NCI-H2081 (cell line): ENCODE data around the gene LHX8.
"Not testable (repeated sequence)": the region's sequence is repeated elsewhere in the genome, so short reads cannot be mapped to it uniquely, and the experiment has no call there.

ENCODE experiments used
- DNase-seq, 2 experiments: peaks; one replicate each; lab custom pipeline; 2025; lab: John Stamatoyannopoulos, UW

The LHX8 gene

DNA sequence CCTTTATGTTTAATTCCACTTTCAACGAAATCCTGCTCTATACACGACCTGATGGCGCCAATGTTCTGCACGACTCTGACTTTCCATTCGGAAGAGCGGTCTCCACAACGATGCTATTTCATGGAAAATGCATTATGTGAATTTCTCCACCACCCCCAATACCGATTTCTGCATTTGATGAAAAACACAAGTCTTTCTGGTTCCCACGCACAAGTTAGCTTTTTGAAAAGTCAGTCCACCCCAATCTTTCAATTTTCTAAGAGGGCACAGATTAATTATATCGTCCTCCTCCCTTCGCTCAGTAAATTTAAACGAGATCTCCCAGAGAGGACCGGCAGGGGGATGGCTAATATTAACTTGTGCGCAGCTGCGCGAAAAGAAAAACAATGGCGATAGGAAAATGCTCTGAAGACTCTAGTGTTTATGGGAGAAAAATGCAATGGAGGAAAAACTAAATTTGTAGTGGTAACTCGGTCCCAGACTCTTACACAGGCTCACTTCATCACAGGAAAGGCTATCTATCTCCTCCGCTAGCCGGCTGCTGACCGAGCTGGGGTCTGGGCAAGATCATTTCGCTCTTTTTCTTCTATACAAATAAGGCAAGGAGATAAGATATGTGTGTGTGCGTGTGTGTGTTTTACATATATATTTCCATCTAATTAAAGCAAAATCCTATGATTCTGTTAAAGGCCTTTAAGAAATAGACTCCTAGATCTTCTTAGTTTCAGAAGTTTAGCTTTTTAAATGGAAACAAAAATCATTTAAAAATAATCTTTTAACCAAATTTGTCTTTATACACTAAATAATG, 1.2 kb upstream of the LHX8 start:
- DNase-seq, result no peak

- no peak for DNase-seq
Observed at GRCh38 chr1:75134647-75135572, 722 bp downstream of the LHX8 start.

- DNase-seq, result peak; percentile 61 to 82
Observed at GRCh38 chr1:75135573-75136194, 1.5 kb downstream of the LHX8 start.

DNA sequence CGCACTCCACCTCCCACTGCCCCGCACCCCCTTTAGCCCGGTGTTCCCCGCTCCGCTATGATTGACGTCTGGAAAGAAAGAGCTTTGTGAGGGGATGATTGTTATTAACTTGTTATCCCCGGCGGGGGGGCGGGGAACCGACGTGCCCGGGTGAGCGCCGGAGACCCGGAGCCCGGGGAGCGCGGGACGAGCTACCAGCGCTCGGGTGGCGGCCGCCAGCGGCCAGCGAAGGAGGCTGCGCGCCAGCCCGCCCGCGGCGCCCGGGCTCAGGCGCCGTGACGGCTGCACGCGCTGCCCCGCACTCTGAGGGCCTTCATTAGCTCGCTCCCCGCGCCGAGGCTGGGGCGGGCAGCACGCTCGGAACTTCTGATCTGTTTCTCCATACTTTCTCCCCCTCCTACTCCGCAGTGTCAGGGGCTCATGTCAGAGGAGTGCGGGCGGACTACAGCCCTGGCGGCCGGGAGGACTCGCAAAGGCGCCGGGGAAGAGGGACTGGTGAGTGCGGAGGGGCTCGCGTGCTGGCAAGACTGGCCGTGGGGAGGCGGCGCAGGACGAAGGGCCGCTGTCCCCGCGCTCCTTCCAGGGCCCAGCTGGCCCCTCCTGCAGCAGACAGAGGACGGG, 2.1 kb downstream of the LHX8 start:
- DNase-seq, result peak; percentile 61 to 74

DNA sequence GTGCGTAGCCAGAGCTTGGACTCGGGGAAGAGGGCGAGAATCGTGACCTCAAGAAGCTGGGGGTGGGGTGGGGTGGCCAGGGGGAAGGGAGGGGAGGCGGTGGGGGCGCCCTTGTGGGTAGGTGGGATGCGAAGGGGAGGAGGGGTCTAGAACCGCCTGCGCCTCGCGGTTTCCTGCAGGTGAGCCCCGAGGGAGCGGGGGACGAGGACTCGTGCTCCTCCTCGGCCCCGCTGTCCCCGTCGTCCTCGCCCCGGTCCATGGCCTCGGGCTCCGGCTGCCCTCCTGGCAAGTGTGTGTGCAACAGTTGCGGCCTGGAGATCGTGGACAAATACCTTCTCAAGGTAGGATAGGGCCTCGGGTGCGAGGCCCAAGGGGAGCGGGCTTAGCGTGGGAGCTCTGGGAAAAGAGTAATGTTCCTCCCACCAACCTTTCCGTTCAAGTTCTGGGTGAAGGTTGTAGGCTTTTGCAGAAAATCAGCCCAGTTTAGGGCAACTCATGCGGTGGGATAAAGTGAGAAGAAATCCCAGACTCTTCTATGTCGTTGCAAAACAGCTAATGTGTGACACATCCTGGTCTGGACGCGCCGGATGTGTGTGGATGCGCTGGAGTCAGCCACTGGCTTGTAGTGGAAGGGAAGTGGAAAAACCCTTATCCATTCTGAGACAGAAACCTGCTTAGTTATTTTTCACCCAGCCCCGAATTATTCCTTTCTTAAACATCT, 2.9 kb downstream of the LHX8 start:
- no peak for DNase-seq

DNA sequence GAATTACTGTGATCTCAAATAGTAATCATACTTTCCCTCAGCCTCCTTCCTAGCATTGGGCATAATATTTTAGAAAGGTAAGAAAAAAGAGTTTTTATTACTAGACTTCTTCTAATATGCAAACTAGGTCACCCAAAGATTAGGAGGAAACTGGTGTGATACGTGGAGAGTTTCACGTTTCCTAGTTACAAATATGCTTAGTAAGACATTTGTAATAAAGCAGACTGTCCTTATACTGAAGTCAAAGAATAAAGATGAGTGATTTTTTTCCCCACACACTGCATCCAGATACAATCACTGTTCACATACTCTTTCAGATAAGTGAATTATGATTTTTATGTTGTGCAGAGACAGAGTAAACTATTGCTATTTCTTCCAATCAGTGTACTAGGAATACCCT, 17.9 kb downstream of the LHX8 start:
- no peak for DNase-seq

DNA sequence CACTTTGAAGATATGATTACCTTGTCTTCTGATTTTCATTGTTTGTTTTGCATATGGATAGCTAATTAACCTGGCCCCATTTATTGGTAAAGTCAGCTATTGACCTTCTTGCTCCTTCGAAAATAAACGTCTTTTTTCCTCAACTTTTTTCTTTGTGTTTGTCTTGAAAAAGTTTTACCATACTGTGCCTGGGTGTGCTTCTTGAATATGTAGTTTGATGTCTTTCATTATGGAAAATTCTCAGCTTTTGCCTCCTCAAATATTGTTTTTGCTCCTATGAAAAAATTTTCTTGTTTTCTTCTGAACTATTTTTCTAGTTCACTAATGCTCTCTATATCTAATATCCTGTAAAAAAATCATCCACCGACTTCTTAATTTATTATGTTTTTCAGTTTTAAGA, 25.0 kb downstream of the LHX8 start:
- DNase-seq, result no peak

GRCh38 chr1:75165264-75165663, 31.1 kb downstream of the LHX8 start:
- DNase-seq, result no peak

GRCh38 chr1:75166821-75167220, 32.6 kb downstream of the LHX8 start:
- DNase-seq, result no peak

- no peak for DNase-seq
Observed at GRCh38 chr1:75170011-75170410, 35.8 kb downstream of the LHX8 start.

DNA sequence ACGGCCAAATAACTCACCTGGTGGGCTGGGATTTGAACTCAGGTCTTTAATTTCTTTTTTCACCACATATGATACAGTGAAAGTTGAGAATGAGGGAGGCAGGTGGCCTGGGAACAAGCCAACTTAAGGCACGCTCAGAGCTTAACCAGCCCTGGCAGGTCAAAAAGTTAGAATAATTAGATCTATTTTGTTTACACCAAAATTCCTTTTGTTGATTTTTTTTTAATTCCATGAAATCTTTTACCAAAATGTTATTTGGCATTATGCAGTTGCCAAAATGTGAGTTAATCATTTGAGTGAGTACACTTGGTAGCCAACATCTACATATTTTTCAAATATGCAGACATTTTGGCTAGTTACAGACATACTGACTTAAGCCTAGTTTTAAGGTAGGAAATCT, 36.8 kb downstream of the LHX8 start:
- DNase-seq, result no peak

GRCh38 chr1:75171876-75172275, 37.7 kb downstream of the LHX8 start:
- DNase-seq, result no peak

DNA sequence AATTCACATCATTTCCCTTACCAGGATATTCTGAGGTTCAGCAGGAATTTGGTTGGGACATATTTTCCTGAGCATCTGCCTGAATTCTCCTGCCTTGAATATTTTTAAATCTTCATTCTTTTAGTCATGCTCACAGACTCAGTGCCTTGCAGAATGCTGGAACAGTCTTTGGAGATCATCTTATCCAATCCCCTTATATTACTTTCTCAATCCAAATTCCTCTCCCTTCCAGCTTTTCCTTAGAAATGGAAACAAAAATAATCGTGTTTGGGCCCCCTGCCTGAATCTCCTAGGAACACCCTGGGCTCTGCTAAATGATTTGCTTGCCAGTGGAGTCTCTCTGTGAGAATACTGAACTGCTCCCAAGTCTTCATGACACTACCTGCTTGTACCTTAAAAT, 38.4 kb downstream of the LHX8 start:
- no peak for DNase-seq

DNA sequence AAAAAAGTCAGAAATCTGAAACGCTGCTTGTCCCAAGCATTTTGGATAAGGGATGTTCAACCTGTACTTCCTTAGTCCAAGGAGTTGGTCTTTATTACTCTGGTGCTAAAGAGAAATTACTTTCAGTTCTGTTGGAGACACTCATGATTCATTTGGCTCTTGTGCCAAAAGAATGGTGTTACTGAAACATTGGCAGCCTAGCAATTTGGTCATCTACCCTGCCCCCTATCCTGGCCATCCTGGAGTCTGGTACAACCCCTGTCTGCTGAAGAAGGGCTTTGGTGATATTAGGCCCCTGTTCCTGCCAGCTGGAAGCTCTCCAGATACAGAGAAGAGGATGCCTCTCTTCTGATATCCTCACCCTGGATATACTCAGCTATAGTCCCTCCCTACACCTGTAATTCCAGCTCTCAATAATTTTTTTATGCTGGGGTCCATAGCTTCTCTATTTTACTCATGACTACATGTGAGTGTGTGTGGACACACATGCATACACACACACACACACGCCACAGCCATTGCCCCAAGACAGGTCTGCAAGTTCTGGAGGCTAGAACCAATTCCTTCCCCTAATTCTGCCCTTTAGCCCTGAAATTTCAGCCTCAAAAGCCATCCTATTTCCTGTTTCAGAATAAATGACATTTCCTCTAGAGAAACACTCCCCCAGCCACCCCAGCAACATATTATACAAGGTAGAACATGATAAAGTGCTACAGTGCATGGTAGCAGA, 40.0 kb downstream of the LHX8 start:
- DNase-seq, result no peak

- DNase-seq, result not testable (repeated sequence)
Observed at GRCh38 chr1:75181214-75181955, 47.2 kb downstream of the LHX8 start.

GRCh38 chr1:75188892-75189291, 54.7 kb downstream of the LHX8 start:
- no peak for DNase-seq

GRCh38 chr1:75198163-75198562, 64.0 kb downstream of the LHX8 start:
- DNase-seq, result no peak

DNA sequence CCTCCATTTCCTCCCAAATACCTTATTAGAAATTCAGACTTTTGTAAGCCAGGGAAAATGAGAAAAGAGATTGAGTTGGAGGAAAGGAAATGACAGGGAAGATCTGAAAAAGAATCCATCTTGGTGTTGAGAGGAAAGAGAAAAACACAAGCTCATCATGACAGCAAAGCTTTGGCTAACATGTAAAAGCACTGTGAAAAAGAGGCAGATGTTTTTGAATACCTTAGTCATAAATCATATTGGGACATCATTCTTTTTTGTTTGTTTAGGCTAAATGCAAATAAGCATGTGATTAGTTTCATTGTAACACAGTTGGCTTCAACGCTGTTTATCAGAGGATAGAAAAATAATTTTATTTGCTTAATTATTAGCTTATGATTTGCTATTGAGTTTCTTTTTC, 64.6 kb downstream of the LHX8 start:
- DNase-seq, result no peak

- DNase-seq, result no peak
Observed at GRCh38 chr1:75202751-75203150, 68.6 kb downstream of the LHX8 start.
